Fibroblast of gingiva (primary cell): Measurements from ENCODE around the gene B9D1.
"Not testable (repeated sequence)": the region's sequence is repeated elsewhere in the genome, so short reads cannot be mapped to it uniquely, and the experiment has no call there.

Experiments used
- DNase-seq: peaks from one replicate; pipeline ENCODE4 v3.0.0-alpha.2; 2011; ENCODE audit warnings: low read depth

Gene B9D1

DNA sequence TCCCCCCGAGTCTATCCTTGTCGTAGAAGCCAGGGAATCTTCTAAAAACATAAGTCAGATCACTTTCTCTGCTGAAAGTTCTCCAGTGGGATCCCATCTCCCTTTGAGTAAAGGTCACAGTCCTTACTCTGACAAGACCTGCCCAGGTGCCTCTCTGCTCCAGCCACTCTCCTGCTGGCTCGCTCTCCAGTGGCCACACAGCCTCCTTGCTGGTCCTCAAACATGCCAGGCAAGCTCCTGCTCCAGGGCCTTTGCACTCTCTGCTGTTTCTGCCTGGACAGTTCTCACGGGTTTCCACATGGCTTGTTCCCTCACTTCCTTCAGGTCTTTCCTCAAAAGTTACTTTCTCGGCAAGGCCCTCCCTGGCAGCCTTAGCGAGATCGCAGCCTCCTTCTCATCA lies 3.4 kb downstream of the B9D1 start:
- DNase-seq: no peak

DNA sequence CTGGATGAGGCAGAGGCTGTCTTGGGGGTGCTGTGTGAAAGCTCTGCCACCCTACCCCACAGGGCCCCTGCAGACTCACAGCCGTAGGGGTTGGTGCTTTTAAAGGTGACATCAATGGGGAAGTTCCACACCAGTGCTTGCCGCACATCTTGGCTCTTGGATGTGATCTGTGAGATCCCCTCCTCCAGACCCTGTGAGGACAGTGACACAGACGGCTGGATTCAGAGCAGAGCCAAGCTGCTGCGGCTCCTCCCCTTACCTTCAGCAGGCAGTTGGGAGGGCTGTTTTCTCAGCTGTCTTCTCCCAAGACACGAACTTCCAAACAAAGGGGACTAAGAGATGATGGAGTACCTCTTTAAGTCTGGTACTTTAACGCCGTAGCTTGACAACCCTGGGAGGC lies 4.8 kb downstream of the B9D1 start:
- DNase-seq: no peak

DNA sequence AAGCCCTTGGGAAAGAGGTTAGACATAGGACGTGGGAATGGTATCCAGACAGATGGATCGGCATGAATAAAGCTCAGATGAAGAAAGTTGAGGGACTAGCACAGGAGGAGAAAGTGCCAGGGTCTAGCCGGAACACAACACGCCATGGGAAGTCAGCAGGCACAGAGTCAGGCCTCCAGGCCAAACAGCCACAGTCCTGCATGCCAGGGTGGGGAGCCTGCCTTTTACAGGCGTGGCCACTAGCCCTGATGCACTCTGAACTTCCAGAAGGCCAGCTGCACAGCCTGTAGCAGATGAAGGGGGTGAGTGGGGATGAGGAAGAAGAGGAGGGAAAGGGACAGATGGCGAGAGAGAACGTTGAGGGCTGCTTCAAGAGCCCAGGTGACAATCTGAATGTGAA lies 5.2 kb downstream of the B9D1 start:
- DNase-seq: no peak

DNA sequence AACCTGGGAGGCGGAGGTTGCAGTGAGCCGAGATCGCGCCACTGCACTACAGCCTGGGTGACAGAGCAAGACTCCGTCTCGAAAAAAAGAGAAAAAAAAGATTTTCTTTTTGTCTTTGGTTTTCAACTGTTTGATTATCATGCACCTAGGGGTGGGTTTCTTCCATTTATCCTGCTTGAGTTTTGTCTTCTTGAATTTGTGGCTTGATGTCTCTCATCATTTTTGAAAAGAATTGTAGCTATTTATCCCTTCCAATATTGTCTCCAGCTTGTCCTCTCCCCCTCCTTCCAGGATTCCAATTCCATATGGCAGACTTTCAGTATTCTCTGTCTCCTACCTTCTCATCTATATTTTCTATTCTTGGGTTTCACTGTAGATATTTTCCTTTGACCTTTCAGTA lies 7.8 kb downstream of the B9D1 start:
- no peak for DNase-seq

DNA sequence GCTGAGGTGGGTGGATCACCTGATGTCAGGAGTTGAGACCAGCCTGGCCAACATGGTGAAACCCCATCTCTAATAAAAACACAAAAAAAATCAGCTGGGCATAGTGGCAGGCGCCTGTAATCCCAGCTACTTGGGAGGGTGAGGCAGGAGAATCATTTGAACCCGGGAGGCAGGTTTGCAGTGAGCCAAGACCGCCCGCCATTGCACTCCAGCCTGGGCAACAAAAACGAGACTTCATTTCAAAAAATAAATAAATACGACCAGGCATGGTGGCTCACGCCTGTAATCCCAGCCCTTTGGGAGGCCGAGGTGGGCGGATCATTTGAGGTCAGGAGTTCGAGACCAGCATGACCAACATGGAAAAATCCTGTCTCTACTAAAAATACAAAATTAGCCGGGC lies 9.1 kb downstream of the B9D1 start:
- DNase-seq: not testable (repeated sequence)

DNA sequence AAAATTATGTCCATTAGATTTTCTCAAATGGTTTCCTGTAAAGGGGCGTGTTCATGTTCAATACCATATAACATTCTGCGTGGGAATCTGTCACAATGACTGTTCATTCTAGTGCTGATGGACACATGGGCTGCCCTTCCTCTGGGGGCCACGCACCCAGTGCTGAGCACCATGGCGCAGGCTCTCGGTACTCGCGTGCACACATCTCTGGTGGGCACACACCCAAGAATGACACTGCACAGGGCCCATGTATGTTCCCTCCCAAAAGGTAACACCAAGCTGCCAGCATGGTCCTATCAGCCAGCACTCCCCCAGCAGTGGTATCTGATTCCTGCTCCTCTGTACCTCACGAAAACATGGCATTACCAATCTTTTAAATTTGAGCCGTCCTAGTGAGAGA lies 13.7 kb downstream of the B9D1 start:
- DNase-seq: no peak

DNA sequence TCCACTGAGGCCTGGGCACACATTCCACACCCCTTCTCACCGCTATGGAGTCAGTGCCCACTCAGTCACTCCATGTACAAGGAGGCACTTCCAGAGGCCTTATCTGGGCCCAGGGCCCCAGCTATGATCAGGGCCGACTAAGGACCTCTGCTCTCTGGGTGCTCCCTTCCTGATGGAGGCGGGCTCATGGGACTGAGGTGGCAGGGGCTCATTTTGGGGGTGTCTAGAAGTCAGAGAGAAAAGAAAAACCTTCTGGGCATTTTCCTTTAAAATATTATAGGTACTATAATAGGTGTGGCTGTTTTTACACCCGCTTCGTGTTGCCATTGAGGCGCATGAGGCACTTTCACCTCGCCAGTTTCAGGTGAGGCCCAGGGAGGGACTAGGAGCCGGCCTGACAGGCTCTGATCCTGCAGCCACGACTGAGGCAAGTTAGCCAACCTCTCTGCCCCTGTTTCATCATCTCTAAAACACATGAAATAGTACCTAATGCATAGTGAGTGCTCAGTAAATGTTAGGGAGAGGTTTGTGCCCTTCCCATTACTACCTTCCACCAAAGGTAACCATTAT lies 14.4 kb downstream of the B9D1 start:
- no peak for DNase-seq

DNA sequence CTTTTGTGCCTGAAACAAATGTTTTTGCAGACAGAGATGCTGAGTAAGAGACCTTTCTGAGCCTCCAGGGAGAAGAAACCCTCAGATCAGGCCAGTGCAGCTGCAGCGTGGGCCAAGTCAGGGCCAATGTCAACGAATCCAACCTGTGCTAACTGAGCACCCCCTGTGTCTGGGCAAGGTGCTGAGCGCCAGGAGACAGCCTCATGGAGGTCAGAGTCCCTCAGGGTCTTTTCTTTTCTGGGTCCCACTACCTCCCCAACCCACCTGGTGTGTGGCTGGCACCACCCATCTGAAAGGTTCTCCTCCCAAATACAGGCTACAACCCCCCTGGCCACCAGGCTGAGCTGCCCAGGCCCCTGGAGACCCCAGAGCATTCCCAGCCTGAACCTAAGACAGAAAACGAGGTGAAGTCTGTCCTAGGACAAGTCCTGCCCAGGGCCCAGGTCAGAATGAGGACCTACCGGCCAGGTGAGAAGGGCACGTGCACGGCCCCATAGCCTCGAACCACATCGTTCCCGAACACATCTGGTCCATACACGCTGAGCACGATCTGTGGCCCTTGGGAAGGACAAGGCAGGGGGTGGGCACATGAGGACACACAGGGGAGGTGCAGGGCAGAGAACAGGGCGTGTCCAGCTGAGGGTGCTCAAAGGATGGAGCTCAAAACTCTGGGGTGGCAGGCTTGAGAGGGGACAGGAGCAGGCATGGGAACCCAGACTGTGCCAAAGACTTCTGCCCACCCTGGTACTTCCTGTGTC lies 15.0 kb downstream of the B9D1 start:
- DNase-seq: no peak

DNA sequence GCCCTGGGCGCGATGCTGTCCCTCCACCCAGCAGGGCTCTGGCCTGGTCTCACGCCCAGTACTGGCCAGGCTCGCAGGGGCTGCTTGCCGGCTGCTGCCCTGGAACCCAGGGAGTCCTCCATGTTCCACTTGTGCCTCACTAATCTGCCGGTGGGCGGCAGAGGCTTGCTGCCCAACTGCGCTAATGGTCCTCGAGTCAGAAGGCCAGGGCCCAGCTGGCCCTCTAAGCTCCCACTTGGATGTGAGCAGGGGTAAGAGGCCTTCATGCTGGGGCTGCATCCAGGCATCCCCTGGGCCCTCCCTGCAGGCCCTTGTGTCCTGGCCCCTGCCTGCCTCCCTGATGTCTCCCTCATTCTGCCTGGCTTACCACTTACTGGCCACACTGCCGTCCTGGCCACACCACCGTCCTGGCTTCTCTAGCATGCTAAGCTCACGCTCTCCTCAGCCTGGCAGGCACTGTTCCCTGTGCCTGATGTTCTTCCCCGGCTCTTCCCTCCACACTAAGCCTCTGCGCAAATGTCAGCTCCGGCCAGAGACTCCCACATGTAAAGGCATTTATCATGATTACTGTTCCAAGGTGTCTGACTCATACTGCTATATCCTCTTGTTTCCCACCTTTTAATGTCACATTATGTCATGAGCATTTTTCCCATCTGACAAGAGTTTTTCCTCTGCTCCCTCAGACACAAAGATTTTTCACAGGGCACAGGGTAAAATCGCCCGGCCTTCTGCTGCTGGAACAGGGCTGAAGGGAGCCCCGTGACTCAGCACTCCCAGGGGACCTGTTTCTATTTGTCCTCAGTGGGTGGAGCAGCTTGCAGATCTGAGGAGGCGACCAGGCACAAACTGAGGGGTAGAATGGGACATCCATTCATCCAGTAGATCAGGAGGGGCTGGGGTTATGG lies 15.9 kb downstream of the B9D1 start:
- peak; percentile 74 for DNase-seq

DNA sequence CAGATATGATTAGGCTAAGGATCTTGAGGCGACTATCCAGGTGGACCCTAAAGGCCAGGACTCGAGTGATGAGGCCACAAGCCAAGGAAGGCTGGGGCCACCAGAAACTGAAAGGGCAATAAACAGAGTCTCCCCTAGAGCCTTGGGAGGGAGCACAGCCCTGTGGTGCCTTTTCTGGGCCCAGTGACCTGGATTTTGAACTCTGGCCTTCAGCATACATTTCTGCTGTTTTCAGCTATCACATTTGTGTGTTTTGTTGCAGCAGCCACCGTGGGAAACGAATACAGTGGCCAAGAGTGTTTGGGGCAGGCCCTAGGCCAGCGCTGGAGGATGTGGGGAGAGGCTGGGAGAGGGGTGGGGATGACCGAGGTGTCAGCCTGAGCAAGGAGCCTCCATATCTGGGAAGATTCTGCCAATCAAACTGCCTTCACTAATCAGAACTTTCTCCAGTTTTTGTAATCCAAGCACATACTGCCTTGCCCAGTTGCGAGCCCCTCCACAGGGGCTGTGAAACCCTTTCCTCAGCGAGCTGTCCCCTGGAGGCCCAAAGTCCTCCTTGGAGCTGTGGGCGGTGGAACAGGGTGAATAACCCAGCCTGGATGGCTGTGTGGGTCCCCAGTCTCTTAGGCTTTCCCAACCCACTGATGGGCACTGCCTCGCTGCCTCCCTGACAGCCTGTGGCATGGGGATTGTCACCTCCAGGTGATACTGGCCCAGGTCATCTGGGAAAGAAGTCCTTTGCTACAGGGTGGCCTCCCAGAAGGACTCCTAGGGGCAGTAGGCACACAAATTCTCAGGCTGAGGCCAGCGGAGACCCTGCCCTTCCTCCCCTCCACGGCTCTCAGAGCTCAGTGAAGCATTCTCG lies 16.8 kb downstream of the B9D1 start:
- DNase-seq: no peak

DNA sequence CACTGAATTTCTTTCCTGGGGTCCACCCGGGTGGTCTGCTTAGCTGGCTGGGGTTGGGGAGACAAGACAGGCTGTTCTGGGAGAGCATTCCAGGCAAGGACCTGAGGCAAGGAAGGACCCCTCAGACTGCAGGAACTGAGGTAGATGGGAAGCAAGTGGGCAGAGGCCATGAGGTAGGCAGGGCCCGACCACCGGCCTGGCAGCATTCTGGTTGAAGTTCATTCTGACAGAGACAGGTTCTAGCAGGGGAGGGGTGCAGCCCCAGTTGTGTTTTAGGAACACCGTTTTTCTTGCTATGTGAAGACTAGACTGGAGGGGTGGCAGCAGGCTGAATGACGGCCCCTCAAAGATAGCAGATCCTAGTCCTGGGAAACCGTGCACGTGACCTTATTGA lies 17.5 kb downstream of the B9D1 start:
- no peak for DNase-seq

DNA sequence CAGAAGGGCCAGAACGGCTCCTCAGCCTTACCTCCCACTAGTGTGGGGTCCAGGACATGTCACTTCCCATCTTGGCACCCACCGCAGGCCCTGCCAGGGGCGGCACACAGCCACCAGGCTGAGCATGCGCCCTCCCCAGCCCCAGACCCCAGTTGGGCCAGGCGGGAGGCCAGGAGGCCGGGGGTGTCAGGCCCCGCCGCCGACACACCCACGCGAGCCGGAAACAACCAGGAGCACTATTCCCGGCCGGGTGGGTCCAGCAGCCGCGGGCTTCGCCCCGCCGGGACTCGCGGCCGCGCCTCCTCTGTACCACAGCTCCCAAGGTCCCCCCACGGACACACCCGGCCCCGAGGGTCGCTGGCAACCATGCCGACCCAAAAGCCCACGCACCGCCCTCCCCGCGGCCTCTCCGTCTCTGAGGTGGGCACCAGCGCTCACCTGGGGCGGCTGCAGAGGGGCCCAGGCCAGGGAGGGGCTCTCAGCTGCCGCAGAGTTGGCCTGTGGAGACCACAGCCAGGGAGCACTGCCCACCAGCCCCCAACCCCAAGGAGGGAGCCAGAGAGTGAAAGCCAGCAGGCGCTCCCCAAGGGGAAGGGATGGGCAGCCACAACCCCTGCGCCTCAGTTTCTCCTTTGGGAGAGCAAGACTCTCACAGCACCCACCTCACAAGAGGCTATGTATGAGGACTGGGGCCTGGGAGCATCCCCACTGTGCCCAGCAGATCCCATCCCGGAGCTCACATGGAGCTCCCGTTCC lies 18.0 kb downstream of the B9D1 start:
- no peak for DNase-seq

DNA sequence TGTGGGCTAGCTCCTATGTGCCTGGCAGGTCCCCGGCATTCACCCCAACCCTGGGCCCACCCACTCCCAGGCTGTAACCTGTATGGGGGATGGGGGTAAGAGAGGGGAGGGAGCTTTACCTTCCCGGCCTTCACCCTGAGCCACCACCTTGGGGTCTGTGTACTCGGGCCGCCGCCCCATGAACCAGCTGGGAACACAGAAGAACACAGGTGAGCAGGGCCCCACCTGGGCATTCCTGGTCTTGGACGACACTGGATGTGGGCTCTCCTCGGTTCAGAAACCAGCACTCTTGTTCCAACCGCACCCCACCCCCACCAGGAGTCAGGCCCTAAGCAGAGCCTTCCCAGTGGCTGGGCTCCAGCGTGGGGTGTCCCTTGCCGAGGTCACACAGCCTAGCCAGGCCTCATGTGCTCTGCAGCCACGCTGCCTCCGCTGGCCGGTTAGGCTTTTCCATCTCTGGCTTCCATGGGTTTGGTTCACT lies 18.8 kb downstream of the B9D1 start:
- no peak for DNase-seq

DNA sequence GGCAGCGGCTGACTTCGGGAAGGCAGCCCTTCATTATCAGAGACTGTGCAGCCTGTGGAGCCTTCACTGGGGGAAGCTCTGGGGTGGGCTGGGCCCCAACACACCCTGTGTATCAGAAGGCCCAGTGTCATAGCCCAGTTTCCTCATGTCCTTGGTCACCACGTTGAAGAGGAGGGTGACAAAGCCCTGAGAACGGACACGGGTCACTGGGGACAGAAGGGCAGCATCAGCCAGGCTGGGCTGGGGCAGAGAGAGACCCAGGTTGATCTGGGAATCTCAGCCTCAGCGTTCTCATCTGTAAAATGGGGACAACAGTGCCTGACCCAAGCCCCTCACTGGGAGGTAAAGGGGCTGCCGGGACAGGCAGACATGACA lies 19.3 kb downstream of the B9D1 start:
- DNase-seq: no peak

DNA sequence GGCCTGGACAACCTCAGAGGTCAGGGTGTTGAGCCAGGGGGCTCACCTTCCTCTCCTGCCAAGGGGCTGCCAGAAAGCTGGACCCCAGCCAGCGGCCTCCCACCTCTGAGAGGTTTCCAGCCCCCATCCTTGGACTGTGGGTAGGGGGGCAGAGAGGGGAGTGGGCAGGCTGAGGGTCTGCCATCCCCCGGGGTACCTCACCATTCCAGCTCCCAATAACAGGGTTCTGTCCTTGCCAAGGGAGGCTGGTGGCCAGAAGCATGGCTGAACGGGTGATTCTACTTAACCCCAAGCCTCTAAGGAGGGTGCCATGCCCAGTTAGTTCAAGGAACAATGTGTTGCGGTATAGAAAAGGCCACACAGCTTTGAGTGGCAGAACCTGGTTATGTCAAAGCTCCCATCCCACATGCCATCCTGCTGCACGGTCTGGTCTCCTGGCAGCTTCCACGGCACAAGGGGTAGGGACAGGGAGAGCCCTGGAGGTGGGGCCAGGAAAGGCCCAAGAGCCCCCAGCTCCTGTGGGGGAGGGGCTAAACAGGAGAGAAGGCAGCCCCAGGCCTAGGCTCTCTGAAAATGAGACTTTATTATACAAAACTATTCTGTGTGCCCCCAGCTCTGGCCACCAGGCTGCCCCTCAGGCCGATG lies 19.8 kb downstream of the B9D1 start:
- DNase-seq: no peak

DNA sequence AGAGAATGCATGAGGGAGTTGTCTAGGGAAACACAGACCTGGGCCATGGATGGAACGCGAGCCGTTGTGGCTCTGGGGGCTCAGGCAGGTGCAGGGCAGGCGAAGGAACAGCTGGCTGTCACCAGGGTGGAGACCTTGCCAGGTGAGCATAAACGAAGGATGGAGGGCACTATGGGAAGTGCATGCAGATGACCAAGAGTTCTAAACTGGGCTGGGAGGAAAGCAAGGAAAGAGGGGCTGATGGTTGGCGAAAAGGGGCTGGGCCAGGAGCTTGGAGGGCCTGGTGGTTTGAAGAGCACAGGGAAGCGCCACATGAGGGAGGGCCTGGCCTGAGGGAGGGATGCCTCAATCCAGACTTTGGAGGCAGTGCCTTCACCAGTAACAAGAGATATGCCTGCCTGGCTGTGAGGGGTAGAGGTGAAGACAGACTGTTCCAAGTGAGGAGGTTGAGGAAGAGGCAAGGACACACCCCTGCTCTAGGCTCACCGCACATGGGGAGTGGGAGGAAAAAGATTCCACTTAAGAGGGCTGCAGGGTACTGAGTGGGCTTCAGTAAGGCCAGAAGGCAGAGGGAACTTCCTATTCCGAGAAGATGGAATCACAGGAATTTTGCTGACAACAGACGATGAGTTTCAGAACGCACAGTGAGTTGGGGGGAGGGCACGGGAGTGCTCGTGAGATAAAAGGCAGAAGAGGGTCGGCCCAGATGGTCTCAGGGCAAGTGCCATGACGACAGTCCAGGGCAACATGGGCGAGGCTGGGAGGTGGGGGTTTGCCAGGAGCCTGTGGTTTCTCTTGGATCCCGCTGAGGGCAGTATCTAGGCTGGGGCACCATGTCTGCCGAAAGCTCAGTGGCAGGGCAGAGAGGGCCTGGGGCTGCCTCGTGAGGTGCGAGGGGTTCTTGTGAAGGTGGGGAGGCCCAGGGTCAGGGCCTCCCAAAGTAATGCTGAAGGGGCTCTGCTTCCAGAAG lies 20.6 kb downstream of the B9D1 start:
- peak; percentile 21 for DNase-seq

DNA sequence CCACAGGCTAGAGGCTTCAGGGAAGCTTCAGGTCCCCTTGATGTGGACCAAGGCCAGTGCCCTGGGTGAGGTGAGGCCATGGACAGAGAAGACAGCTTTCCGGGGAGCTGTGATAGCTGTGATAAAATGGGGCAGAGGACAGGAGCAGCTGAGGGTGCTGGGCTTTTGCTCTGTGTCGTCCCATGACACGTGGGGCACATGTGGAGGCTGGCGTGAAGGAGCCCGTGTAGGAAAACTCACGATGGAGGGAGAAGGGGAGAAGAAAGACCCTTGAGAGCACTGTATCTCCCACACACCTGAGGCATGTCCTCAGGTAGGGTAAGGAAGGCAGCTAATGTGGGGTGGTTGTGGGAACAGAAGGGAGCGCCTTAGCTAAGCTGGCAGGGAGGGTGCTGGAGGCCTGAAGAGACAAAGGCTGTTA lies 21.3 kb downstream of the B9D1 start:
- DNase-seq: no peak

DNA sequence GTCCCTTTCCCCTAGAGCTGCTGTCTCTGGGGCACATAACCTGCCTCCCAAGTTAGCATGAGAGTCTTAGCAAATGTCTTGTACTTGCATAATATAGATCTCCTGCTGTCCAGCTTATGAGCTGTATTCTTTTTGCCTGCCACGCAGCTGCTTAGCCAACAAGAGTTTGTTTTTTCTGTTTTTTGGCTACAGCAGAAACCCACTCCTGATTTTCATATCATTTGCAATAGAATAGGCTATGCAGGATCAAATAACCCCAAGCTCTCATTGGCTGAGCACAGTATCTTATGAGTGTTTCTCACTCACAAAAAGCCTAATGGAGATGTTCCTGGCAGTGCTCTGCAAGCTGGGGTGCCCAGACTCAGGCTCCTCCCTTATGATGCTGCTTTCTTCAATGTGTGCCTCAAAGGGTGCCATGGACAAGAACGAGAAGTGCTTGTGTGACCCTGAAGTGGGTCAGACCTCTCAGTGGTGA lies 23.1 kb downstream of the B9D1 start:
- DNase-seq: peak; percentile 78
